Measurements from ENCODE around the gene SNRNP40.
"Not testable (repeated sequence)": the region's sequence is repeated elsewhere in the genome, so short reads cannot be mapped to it uniquely, and the experiment has no call there.

Gene SNRNP40

GRCh38 chr1:31282426-31282825, 14.2 kb downstream of the SNRNP40 start:
- not testable (repeated sequence) for DNase-seq (ENCODE audit: low spot score)

GRCh38 chr1:31273619-31274018, 23.0 kb downstream of the SNRNP40 start:
- DNase-seq (ENCODE audit: low spot score), result no peak

- no peak for DNase-seq (ENCODE audit: low spot score)
Measured at GRCh38 chr1:31272369-31272768, 24.2 kb downstream of the SNRNP40 start.

- no peak for DNase-seq (ENCODE audit: low spot score)
Measured at GRCh38 chr1:31266547-31266946, 30.0 kb downstream of the SNRNP40 start.

GRCh38 chr1:31264790-31265386, 31.7 kb downstream of the SNRNP40 start:
- no peak for DNase-seq (ENCODE audit: low spot score)

GRCh38 chr1:31263408-31263807, 33.2 kb downstream of the SNRNP40 start:
- DNase-seq (ENCODE audit: low spot score), result no peak

- not testable (repeated sequence) for DNase-seq (ENCODE audit: low spot score)
Measured at GRCh38 chr1:31262393-31262792, 34.2 kb downstream of the SNRNP40 start.

- DNase-seq (ENCODE audit: low spot score), result no peak
Measured at GRCh38 chr1:31261916-31262315, 34.7 kb downstream of the SNRNP40 start.

GRCh38 chr1:31259746-31260145, 36.8 kb downstream of the SNRNP40 start:
- no peak for DNase-seq (ENCODE audit: low spot score)

- DNase-seq (ENCODE audit: low spot score), result no peak
Measured at GRCh38 chr1:31258581-31258980, 38.0 kb downstream of the SNRNP40 start.

GRCh38 chr1:31257213-31257612, 39.4 kb downstream of the SNRNP40 start:
- no peak for DNase-seq (ENCODE audit: low spot score)

GRCh38 chr1:31249854-31250253, 46.7 kb downstream of the SNRNP40 start:
- no peak for DNase-seq (ENCODE audit: low spot score)

- no peak for DNase-seq (ENCODE audit: low spot score)
Measured at GRCh38 chr1:31248276-31248675, 48.3 kb downstream of the SNRNP40 start.

- no peak for DNase-seq (ENCODE audit: low spot score)
Measured at GRCh38 chr1:31244326-31244725, 52.3 kb downstream of the SNRNP40 start.

GRCh38 chr1:31243501-31244286, 52.9 kb downstream of the SNRNP40 start:
- no peak for DNase-seq (ENCODE audit: low spot score)

- no peak for DNase-seq (ENCODE audit: low spot score)
Measured at GRCh38 chr1:31241321-31241720, 55.3 kb downstream of the SNRNP40 start.

GRCh38 chr1:31239653-31240241, 56.8 kb downstream of the SNRNP40 start, which contains the start of gene NKAIN1:
Gene NKAIN1, minus strand, starts transcription at chr1:31239887. Its CDS starts 340 bp downstream, at chr1:31239547.
- no peak for DNase-seq (ENCODE audit: low spot score)

- no peak for DNase-seq (ENCODE audit: low spot score)
Measured at GRCh38 chr1:31238986-31239613, 57.5 kb downstream of the SNRNP40 start.

- DNase-seq (ENCODE audit: low spot score), result no peak
Measured at GRCh38 chr1:31238612-31238985, 58.0 kb downstream of the SNRNP40 start.

GRCh38 chr1:31234870-31235269, 61.7 kb downstream of the SNRNP40 start:
- no peak for DNase-seq (ENCODE audit: low spot score)

- no peak for DNase-seq (ENCODE audit: low spot score)
Measured at GRCh38 chr1:31234123-31234708, 62.4 kb downstream of the SNRNP40 start.

GRCh38 chr1:31232689-31233088, 63.9 kb downstream of the SNRNP40 start:
- no peak for DNase-seq (ENCODE audit: low spot score)
